GM23248 (cell line): ENCODE measurements around the gene ENG. TPM values are rescaled to one million over a fixed set of nuclear protein-coding genes. Genes with fewer than 3 reads are reported as not detected.
"Not testable (repeated sequence)": the region's sequence is repeated elsewhere in the genome, so short reads cannot be mapped to it uniquely, and the experiment has no call there.

Experiments
- DNase-seq: peaks from one replicate; pipeline ENCODE4 v3.0.0-alpha.2; 2015
- H2AFZ ChIP-seq: fragments of 200-600 bp; sonication (generic); 2 replicates; pipeline ENCODE4 v1.6.1; 2016; ENCODE audit warnings: antibody characterized with exemption
- H3F3A ChIP-seq: fragments of 200-600 bp; sonication (generic); 2 replicates; pipeline ENCODE4 v1.6.1; 2016; ENCODE audit warnings: mild to moderate bottlenecking, antibody characterized with exemption, mixed run types; ENCODE audit not compliant: insufficient read depth
- H3K27ac ChIP-seq: fragments of 200-600 bp; sonication (generic); 2 replicates; pipeline ENCODE4 v1.5.1; 2016; ENCODE audit warnings: mild to moderate bottlenecking
- H3K27me3 ChIP-seq: fragments of 200-600 bp; sonication (generic); replicated peaks from 2 replicates; pipeline ENCODE4 v1.6.1; 2016; ENCODE audit warnings: mild to moderate bottlenecking; ENCODE audit not compliant: insufficient read depth
- H3K36me3 ChIP-seq: fragments of 200-600 bp; sonication (generic); 2 replicates; pipeline ENCODE4 v1.6.1; 2016; ENCODE audit warnings: low read depth, mild to moderate bottlenecking
- H3K4me1 ChIP-seq: fragments of 200-600 bp; sonication (generic); 2 replicates; pipeline ENCODE4 v1.6.1; 2016; ENCODE audit warnings: mild to moderate bottlenecking; ENCODE audit not compliant: insufficient read depth
- H3K4me2 ChIP-seq: fragments of 200-600 bp; sonication (generic); one replicate; pipeline ENCODE4 v1.6.1; 2016; ENCODE audit warnings: mild to moderate bottlenecking; ENCODE audit not compliant: unreplicated experiment
- H3K4me3 ChIP-seq: fragments of 200-600 bp; sonication (generic); 2 replicates; pipeline ENCODE4 v1.5.1; 2016; ENCODE audit warnings: mild to moderate bottlenecking
- H3K79me2 ChIP-seq: fragments of 200-600 bp; sonication (generic); 2 replicates; pipeline ENCODE4 v1.6.1; 2016; ENCODE audit warnings: mild to moderate bottlenecking; ENCODE audit not compliant: insufficient read depth
- H3K9ac ChIP-seq: fragments of 200-600 bp; sonication (generic); 2 replicates; pipeline ENCODE4 v1.6.1; 2016; ENCODE audit warnings: mild to moderate bottlenecking
- H3K9me2 ChIP-seq: fragments of 200-600 bp; sonication (generic); 2 replicates; pipeline ENCODE4 v1.6.1; 2016; ENCODE audit warnings: mixed run types, mild to moderate bottlenecking, moderate library complexity; ENCODE audit not compliant: insufficient read depth
- H3K9me3 ChIP-seq: fragments of 200-600 bp; sonication (generic); one replicate; pipeline ENCODE4 v1.6.1; 2017; ENCODE audit warnings: low read depth
- H4K20me1 ChIP-seq: fragments of 200-600 bp; sonication (generic); 2 replicates; pipeline ENCODE4 v1.6.0; 2016; ENCODE audit not compliant: insufficient read depth
- EZH2 ChIP-seq: fragments of 200-600 bp; sonication (generic); IDR thresholded peaks from 2 replicates; pipeline ENCODE4 v1.6.1; 2018; ENCODE audit warnings: antibody characterized with exemption, mild to moderate bottlenecking; ENCODE audit not compliant: insufficient read depth, poor library complexity, severe bottlenecking
- EZH2phosphoT487 ChIP-seq: fragments of 200-600 bp; sonication (generic); IDR thresholded peaks from 2 replicates; pipeline ENCODE4 v1.6.1; 2018; ENCODE audit warnings: antibody characterized with exemption, moderate library complexity, mild to moderate bottlenecking, low read depth; ENCODE audit not compliant: insufficient read depth
- WGBS, 2 experiments: methylation state at CpG; one replicate each; pipeline ENCODE4 v1.1.6; 2015 to 2017; ENCODE audit warnings: low lambda C conversion rate in 2 of 2, low coverage in 1 of 2; ENCODE audit errors: missing lambda C conversion rate in 2 of 2; 5-methylcytosine and 5-hydroxymethylcytosine counted together
- in situ Hi-C: fragments of 300-500 bp; cut with MboI; formaldehyde crosslinking; loops from 2 replicates; pipeline ENCODE4 v1.15.0; 2020
- polyA plus RNA-seq: library from polyadenylated mRNA; unstranded; fragments of >200 nt; fragmentation: Nextera tagmentation; extraction: Ambion mirVana; gene quantifications from 2 replicates; pipeline ENCODE4 v1.2.1, GENCODE V29; 2016
- total RNA-seq: library from RNA; depleted of rRNA; stranded (reverse); fragments of >200 nt; shearing (Covaris generic); gene quantifications from 2 replicates; pipeline ENCODE4 v1.2.3, GENCODE V29; 2014

Gene ENG
- total and polyA plus RNA-seq, 2 experiments from 2014 or later = 54.5 to 226 TPM

DNA sequence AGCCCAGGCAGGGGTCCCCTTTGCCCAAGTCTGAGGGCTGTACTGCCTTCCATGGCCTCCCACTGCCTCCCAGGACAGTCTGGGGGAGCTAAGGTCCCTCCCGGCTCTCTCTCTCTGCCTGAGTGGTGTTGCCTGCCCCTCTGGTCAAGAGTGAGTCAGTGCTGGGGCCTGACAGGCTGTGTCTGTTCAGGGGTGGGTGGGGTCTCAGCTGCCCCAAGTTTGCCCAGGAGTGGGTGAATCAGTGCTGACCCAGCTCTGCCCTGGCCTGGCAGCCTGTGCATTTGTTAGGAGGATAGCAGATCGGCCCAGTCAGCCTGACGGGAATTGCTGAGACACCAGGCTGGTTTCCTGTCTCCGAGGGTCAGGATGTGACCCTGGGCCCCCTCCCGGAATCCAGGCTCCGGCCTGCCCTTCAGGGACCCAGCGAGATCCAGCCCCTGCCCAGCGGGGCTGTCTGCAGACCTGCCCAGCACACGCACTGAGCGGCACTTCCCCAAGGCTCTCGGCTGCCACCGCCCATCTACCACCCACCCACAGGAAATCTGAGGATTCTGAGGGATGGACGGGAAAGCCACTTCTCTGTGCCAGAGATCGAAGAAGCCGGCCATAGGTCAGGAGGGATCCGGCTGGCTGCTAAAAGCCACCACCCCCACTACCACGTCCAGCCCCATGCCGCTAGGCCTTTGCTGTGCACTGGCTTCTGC is 15.9 kb downstream of the ENG start:
- no peak overlapping the region for H2AFZ ChIP-seq
- H3K27me3 ChIP-seq = no peaks in the 10 kb centered on the region
- 0 out of 2 replicates have a peak, but pooled peaks cover 4% of the 10 kb centered on the region for H3K36me3 ChIP-seq
- no peaks in the 10 kb centered on the region for H3K9me2 ChIP-seq
- WGBS, 2 experiments = 4 to 8% methylated on average over 17 to 18 of the region's 18 CpGs
- H3K4me1 ChIP-seq = peaks cover 50% of the 10 kb centered on the region
- no peaks in the 10 kb centered on the region for H4K20me1 ChIP-seq
- peak overlapping the region; percentile 100 for H3K27ac ChIP-seq
- H3K4me3 ChIP-seq = peak overlapping the region; percentile 44
- H3K9ac ChIP-seq = peak overlapping the region; percentile 94
- DNase-seq = peak; percentile 99
- in situ Hi-C loops = no loop called here
- H3K79me2 ChIP-seq = peaks cover 81% of the 10 kb centered on the region
- H3K4me2 ChIP-seq = peak overlapping the region; percentile 36
- TF ChIP-seq EZH2phosphoT487 = no peak
- no peak for TF ChIP-seq EZH2
- no peaks in the 10 kb centered on the region for H3K9me3 ChIP-seq
- peaks cover 56% of the 10 kb centered on the region for H3F3A ChIP-seq

- Histone ChIP-seq H3K9me3 (no peaks in the 10 kb centered on the region), H3K4me1 (peaks cover 59% of the 10 kb centered on the region), H3K79me2 (peaks cover 82% of the 10 kb centered on the region), H2AFZ (no peak overlapping the region), H4K20me1 (no peaks in the 10 kb centered on the region), H3K4me2 (peak overlapping the region; percentile 36), H3K36me3 (0 out of 2 replicates have a peak, but pooled peaks cover 10% of the 10 kb centered on the region), H3K27me3 (no peaks in the 10 kb centered on the region), H3F3A (peaks cover 65% of the 10 kb centered on the region), H3K9me2 (no peaks in the 10 kb centered on the region), H3K4me3 (no peak overlapping the region), H3K9ac (peak overlapping the region; percentile 94), H3K27ac (peak overlapping the region; percentile 100)
- DNase-seq = no peak
- no peak for TF ChIP-seq EZH2phosphoT487
- no peak for TF ChIP-seq EZH2
- 64 to 72% methylated on average over 4 of the region's 4 CpGs for WGBS, 2 experiments
- in situ Hi-C loops = no loop called here
These were observed 17.1 kb downstream of the ENG start for GRCh38 chr9:127837346-127837745.

- H4K20me1 ChIP-seq, H3K9me3 ChIP-seq, H3K27me3 ChIP-seq, H3K9me2 ChIP-seq, in situ Hi-C loops, H3K36me3 ChIP-seq: not testable (repeated sequence)
- DNase-seq = peak; percentile 44
- Histone ChIP-seq H3K4me2 (peak overlapping the region; percentile 77), H3F3A (peaks cover 67% of the 10 kb centered on the region), H3K9ac (peak overlapping the region; percentile 94), H3K79me2 (peaks cover 84% of the 10 kb centered on the region), H3K4me1 (peaks cover 63% of the 10 kb centered on the region), H2AFZ (peak overlapping the region; percentile 63; the same call in 1 of the 2 replicates), H3K4me3 (0 out of 2 replicates have a peak overlapping the region, but pooled peaks have one; percentile 32), H3K27ac (peak overlapping the region; percentile 100)
- WGBS, 2 experiments = 25 to 37% methylated on average over 3 of the region's 3 CpGs
These were observed 17.9 kb downstream of the ENG start for GRCh38 chr9:127836561-127836960.

DNA sequence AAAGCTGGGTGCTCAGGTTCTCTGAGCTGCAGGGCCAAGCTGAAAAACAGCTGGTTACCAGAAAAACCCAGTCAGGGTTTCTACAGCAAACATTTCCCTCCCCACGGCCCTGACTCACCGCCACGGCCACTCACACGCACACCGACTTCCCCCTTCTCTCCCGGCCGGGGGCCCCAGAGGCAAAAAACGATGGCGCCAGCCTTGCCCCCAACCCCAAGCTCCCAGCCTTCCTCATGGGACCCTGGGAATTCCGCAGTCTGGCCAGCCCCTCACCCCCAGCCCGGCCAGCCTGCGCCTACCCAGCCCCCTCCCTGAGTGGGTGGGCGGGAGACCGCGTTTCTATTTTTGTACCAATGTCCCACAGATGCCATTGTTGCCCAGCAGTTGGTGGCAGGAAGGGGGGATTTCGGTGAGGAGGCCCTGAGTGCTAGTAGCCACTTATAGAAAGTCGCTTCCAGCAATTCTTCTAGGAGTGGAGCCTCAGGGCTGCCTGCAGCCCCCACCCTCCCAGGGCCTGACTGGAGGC is 18.4 kb downstream of the ENG start:
- no peaks in the 10 kb centered on the region for H4K20me1 ChIP-seq
- 0 out of 2 replicates have a peak, but pooled peaks cover 6% of the 10 kb centered on the region for H3K36me3 ChIP-seq
- H3K27ac ChIP-seq = peak overlapping the region; percentile 100
- peak overlapping the region; percentile 94 for H3K9ac ChIP-seq
- peaks cover 84% of the 10 kb centered on the region for H3K79me2 ChIP-seq
- 0 out of 2 replicates have a peak overlapping the region, but pooled peaks have one; percentile 32 for H3K4me3 ChIP-seq
- peak overlapping the region; percentile 63 for H2AFZ ChIP-seq
- WGBS, 2 experiments = 2 to 3% methylated on average over 12 to 17 of the region's 17 CpGs
- peaks cover 63% of the 10 kb centered on the region for H3K4me1 ChIP-seq
- H3K9me2 ChIP-seq = no peaks in the 10 kb centered on the region
- H3F3A ChIP-seq = peaks cover 65% of the 10 kb centered on the region
- DNase-seq = peak; percentile 93
- no peaks in the 10 kb centered on the region for H3K9me3 ChIP-seq
- TF ChIP-seq EZH2phosphoT487 = no peak
- peak overlapping the region; percentile 77 for H3K4me2 ChIP-seq
- in situ Hi-C loops = no loop called here
- H3K27me3 ChIP-seq = no peaks in the 10 kb centered on the region
